AG08396 (cell line): ENCODE results near the gene CALHM1.
A peak's percentile ranks its signal among the peaks of the same experiment; 100 is the strongest.
"Not testable (repeated sequence)": the region's sequence is repeated elsewhere in the genome, so short reads cannot be mapped to it uniquely, and the experiment has no call there.

Experiments used
- DNase-seq: peaks from one replicate; pipeline ENCODE4 v3.0.0; 2012; ENCODE audit warnings: low spot score, mixed read lengths

CALHM1 gene

DNA sequence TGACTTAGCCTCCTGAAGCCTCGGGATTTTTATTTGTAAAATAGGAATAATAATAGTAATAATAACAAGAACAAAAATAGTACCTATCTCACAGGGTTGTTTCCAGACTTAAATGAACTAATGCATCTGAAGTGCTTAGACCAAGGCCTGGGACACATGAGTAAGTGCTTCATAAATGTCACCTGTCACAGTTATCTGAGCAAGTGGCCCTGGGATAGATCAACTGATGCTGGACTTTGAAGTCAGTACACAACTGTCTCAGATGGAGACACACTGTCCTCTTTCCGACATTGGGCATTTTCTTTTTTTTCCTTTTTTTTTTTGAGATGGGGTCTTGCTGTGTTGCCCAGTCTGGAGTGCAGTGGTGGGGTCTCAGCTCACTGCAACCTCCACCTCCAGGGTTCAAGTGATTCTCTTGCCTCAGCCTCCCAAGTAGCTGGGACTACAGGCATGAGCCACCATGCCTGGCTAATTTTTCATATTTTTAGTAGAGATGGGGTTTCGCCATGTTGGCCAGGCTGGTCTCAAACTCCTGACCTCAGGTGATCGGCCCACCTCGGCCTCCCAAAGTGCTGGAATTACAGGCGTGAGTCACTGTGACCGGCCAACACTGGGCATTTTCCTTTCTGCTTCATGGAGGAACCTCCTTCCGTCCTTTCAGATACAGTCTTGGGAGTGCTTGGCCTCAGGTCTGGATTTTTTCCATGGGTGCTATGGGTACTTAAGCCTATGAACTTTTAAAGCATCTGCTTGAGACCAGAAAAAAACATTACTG, 28.1 kb upstream of the CALHM1 start:
- DNase-seq: not testable (repeated sequence)

- DNase-seq: peak; percentile 71
Observed at GRCh38 chr10:103481974-103482531, 23.4 kb upstream of the CALHM1 start.

DNA sequence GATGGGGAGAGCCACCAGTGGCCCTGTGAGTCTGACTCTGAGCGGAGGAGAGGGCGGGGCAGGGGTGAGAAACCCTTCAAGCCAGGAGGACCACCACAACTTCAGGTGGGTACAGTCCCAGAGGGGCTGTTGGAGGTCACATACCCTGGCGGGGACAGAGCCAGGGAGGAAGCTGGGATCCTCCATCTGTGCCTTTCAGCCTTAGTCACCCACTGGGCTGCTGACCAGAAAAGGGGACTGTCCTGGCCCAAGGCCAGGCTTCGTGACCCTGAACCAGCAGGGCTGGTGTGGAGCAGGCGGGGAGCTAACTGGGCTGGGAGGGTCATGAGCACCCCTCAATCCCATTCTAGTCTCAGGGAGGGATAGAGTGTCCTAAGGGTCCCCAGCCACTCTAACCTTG, 21.8 kb upstream of the CALHM1 start:
- peak; percentile 70 for DNase-seq

- no peak for DNase-seq
Observed at GRCh38 chr10:103479135-103479534, 20.4 kb upstream of the CALHM1 start, which contains the start of gene CALHM3. Gene CALHM3 (minus strand): TSS chr10:103479240. CDS start chr10:103479032, 208 bp downstream.

DNA sequence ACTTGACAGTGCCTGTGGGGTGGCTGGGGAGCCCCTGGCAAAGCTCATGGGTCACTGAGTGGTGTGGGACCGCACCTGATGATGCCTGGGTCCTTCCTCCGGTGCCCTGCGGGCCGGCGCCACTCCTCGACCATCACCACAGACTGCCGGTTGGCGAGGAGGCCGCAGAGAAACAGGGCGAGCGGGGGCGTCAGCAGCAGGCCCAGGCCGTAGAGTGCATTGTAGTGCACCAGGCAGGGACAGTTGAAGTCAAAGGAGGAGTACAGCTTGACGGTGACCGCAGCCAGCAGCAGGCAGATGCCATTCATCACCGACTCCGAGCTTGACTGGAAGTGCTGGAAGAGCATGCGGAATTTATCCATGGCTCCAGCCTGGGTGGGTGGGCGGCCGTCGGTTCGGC, 20.0 kb upstream of the CALHM1 start:
- DNase-seq: no peak

GRCh38 chr10:103476046-103476768, 17.5 kb upstream of the CALHM1 start:
- no peak for DNase-seq

DNA sequence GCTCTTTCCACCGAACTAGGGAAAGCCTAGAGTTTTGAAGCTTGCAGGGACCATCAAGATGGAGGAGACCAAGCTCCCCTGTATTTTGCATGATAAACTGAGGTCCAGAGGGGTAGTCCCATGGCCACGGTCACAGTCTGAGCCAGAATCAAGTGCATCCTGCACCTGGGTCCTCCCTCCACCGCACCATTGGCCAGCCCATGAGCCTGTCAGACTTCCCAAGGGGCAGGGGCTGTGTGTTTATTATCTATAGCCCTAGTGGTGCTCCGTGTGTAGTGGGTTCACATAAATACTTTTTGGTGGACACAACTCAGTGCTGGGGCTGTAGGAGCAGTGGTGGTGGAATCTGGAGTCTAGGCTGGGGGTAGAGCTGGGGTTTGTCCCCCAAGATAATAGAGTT, 16.7 kb upstream of the CALHM1 start:
- no peak for DNase-seq

DNA sequence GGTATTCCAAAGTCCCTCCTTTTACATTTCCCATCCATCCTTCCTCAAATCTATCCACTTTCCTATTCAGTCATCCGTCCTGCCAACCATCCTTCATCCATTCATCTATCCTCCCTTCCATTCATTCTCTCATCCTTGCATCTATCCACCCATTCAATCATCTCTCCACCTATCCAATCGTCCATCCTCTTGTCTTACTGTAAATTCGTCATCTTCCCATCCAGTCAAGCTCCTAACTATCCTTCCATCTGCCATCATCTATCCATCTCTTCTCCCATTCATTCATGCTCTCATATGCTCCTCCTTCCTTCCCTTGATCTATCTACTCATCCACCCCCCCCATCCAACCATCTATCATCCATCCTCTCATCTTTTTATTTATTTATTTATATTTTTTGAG, 15.4 kb upstream of the CALHM1 start:
- DNase-seq: no peak

DNA sequence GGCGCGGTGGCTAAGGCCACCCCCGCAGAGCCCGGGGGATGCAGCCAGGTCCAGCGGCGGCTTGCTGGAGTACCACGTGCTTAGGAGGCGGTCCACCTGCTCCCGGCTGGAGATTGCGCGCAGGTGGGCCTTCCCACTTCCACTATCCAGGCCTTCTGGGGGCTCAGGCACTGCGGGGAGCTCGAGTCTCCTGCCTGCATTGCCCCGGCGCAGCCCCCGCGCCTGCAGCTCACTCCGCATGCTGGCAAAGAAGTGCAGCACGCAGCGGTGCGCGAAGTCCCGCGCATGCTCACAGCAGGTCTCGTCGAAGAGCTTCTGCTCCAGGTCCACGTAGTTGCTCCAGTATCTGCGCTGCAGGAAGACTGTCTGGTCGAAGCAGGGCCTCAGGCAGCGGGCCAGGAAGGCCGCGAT, 14.6 kb upstream of the CALHM1 start:
- DNase-seq: no peak

DNA sequence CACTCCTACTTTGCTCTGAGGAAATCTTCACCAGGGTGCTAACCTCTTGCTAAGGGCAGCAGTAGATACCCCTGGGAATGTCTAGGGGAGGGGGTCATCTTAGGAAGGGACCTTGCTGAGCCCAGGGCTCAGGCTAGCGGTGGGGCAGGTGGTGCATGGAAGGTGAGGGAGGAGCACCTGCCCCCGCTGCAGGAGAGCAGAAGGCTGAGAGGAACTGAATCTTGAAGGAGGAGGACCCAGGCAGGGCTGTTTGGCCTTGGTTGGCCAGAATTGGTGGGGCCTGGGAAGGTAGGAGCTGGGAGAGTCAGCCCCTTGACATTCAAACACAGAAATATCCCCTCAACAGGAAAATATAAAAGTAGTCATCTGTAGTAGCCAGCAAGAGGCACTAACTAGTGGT, 13.3 kb upstream of the CALHM1 start:
- DNase-seq: no peak

DNA sequence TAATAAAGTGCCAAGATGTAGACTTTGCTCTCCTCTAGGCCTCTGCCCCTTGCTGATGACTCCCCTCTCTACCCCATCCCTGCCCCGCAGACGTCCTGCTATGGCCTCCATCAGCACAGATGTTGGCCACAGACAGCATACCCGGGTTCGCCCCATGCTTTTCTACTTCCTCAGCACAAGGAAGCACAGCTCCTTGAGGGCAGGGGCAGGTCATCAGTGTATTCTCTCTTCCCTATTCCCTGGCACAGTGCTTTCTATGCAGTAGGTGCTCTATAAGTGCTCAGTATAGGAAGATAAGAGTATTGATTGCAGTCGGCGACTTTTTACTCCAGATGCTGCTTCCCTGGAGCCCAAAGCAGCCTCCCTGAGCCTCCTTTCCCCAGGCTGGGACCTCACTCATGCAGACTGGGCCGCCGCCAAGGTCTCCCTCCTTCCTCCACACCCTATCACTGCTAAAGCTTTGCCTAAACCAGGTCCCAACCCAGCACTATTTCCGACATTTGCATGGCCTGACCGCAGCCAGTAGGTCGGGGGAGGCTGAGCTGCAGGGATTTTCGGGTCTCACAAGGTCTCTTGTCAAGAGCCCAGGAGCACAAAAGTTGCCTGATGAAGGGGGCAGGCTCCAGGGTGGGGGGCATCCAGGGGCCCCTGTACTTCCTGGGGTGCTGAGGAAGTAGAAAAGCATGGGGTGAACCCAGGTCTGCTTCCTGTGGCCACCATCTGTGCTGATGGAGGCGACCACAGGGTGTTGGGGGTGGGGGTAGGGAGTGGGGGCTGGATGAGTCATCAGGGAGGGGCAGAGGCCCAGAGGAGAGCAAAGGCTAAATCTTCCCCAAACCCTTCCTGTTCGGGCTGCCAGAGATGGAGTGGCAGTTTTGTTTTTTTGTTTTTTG, 12.3 kb upstream of the CALHM1 start:
- no peak for DNase-seq

DNA sequence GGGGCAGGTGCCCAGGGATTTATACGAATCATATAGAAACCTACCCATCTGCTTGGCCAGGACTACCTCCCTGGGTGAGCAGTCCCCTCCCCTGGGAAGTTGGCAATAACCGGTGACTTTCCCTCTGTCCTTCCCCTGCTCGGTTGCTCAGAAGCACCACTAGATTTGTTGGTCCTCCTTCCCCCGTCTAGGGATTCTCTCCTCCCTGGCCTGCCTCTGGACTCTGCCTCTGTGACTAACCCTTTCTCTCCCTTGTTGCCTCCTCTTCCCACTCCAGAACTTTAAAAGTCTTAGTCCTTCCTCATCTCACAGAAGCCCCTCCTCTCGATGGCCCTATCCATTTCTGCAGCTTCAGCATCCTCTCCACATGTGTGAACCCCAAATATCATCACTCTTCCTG, 10.5 kb upstream of the CALHM1 start:
- no peak for DNase-seq

- no peak for DNase-seq
Observed at GRCh38 chr10:103467406-103467805, 8.7 kb upstream of the CALHM1 start.

GRCh38 chr10:103466734-103467133, 8.0 kb upstream of the CALHM1 start:
- no peak for DNase-seq

- DNase-seq: no peak
Observed at GRCh38 chr10:103465411-103466179, 6.9 kb upstream of the CALHM1 start.

GRCh38 chr10:103463499-103463898, 4.8 kb upstream of the CALHM1 start:
- no peak for DNase-seq

DNA sequence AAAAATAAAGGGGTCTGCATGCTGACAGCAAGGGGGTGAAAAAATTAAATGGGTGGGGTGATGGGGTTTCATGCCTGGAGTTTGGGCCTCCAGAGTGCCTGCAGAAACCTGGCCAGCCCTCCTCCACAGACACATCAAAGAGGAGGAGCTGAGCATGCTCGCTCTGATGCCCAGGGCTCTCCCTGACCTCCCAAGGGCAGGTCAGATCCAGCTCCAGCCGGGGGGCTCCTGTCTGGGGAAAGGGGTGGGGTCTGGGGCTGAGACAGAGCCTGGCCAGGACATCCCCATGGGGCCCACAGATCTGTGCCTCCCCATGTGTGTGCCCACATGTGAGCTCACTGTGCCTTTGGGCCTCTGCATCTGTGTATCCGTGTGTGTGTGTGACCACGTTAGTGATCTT, 915 bp upstream of the CALHM1 start:
- DNase-seq: no peak

- DNase-seq: no peak
Observed at GRCh38 chr10:103457896-103458583, 660 bp downstream of the CALHM1 start.

DNA sequence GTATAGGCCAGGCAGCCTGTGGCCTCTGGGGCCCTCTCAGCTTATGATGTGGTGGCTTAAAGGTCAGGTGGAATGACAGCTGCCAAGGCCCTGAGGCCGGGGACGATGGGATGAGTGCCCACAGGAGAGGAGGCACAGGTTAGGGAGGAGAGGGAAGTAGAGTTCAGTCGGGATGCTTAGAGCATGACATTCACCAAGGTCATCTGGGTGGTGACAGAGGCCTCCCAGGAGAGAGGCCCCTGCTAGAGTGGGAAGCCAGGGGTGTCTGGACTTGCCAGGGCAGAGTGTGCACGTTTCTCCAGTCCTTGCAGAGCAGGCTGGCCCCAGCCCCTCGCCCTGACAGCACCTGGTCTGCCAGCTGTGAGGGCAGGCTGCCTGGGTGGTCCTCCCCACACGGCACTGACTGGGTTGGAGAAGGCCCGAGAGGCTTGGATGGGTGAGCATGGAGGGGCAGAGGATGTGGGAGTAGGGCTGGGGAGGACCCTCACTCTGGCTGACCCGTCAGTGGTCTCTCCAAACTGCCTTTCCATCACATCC, 1.5 kb downstream of the CALHM1 start:
- no peak for DNase-seq

DNA sequence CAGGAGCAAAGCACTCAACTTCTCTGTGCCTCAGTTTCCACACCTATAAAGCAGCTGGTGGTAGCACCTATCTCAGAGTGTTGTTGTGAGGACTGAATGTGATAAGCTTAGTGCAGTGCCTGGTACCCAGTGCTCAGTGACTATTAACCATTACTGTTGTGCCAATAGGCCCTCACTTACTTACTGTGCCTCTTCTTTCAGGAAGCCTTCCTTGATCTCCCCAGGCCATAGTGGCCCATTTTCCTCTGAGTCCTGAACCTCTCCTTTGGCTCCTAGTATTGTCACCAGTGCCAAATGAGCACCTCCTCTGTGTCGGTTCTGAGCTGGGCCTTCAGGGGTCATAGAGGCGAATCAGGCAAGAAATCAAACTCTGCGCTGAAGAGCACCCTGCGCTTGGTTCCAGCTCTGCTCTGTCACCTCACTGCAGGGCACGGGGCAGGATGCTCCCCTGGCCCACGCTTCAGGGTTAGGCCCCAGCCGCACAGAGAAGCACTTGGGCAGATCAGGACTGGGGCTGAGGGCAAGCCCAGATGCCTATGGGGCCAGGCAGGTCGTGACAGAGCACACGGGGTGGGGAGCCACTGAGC, 2.5 kb downstream of the CALHM1 start:
- no peak for DNase-seq
